T-helper 2 cell (primary cell): ENCODE measurements around the gene MYEOV.

Experiments used
- DNase-seq, 5 experiments: peaks; one replicate each; pipeline versions ENCODE4 v3.0.0 to v3.0.0-alpha.2; 2012 to 2022
- total RNA-seq, 2 donors: gene quantifications; one replicate each; lab custom pipeline; 2026; lab: John Stamatoyannopoulos, UW

Gene MYEOV
- total RNA-seq, result 0.47 to 2.2 reads per million in 2 donors

DNA sequence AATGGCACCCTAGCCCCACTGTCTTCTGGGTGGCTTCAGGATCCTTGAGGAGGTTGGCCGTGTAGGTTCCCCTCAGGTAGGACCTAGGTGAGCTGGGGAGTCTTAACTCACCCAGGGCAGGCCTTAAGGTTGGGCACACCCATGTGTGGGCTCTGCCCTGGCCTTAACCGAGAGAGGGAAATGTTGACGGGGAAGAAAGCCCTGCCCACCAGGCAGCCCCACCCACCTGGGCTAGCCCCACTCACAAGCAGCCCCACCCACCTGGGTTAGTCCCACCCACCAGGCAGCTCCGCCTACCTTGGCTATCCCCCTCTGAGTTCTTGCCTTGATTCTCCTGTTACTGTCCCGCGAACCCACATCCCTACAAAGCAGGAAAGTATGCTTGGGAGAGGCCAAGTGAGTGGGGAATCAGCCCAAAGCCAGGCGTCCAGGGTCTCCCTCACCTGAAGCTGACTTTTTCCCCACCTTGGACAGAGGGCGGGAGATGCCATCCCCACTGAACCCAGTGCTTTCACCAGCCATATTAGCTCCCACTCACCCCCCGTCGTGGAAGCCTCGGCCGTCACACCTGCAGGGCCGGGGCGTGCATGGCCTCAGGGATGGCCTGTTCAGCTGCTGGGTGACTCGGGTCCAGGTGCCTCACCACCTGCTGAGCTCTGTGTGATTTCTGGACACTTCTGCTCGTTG is at the start of gene MYEOV:
Gene MYEOV (plus strand): TSS at position 337 of the 687 bp plus-strand sequence. CDS start 1,200 bp downstream, outside the sequence.
- peak in 3 of 5 experiments; percentile 13 to 33 (median 26) for DNase-seq

GRCh38 chr11:69244266-69244665 is 49.7 kb upstream of the MYEOV start:
- DNase-seq, result no peak

GRCh38 chr11:69245041-69245440 is 48.9 kb upstream of the MYEOV start:
- no peak for DNase-seq

DNA sequence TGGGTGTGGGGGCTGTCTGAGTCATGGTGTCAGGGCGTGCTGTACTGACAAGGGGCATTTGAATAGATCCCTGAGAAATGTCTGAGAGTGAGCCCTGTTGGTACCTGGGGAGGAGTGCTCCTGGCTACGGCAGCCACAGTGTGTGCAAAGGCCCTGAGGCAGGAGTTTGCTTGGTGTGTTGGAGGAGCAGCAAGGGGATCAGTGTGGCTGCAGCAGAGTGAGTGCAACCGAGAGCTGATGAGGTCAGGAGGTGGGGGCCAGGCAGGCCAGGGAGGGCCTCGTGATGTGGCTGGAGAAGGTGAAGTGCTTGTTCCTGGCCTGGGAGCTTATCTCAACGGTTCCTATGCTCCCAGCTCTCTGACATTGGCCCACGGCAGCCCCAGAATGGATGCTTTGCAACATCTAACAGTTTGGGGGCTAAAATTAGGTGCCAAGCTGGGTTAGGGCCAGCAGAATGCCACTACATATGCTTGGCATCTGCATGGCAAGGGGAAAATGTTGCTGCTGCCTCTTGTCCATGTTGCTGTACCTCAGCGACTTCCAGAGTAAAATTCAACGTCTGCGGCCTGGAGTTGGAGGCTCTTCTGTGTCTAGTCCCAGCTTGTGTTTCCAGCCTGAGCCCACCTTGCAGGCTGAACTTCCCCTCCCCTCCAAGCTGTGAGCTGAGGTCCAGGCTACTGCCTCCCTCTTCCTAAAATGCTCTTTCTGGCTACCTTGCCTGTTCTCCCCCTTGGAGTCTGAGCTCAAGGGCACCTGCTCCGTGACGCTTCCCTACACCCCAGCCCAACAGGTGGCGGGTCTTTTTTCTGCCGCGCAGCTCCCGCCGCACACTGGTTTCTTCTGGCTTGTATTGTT is 48.2 kb upstream of the MYEOV start:
- DNase-seq, result no peak

- DNase-seq, result no peak
Measured at GRCh38 chr11:69249311-69250185, 44.4 kb upstream of the MYEOV start.

DNA sequence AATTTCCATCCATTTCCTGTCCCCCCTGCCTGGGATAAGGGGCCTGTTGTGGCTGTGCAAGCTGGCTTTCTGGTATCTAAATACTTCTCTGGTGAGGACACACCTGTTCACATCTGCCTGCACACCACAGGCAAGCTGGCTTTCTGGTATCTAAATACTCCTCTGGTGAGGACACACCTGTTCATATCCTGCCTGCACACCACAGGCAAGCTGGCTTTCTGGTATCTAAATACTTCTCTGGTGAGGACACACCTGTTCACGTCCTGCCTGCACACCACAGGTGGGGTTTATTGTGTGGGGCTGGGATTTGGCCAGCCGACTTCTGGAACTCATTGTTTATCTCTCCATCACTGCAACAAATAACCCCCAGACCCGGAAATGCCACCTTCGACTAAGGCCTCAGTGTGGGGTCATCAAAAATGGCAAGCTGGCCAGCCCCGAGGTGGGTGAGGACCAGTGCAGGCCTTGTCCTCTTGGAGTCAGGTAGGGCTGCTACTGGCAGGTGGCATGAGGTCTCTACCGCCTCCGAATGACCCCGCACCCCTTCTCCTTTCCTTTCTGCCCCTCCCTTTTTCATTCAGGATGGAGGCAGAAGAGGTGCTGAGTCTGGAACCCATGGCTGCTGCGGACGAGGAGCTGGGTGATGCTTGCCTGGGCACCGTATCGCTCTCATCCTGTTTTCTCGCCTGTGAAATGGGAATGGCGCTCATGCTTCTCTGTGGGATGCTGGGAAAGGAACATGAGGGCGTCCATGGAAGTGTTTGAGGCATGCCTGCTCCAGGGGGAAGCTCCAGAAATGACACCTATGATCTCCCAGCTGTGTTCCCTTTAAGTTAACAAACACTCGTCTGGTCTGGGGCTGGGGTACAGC is 43.5 kb upstream of the MYEOV start:
- DNase-seq, result no peak

GRCh38 chr11:69251057-69251393 is 42.9 kb upstream of the MYEOV start:
- no peak for DNase-seq

DNA sequence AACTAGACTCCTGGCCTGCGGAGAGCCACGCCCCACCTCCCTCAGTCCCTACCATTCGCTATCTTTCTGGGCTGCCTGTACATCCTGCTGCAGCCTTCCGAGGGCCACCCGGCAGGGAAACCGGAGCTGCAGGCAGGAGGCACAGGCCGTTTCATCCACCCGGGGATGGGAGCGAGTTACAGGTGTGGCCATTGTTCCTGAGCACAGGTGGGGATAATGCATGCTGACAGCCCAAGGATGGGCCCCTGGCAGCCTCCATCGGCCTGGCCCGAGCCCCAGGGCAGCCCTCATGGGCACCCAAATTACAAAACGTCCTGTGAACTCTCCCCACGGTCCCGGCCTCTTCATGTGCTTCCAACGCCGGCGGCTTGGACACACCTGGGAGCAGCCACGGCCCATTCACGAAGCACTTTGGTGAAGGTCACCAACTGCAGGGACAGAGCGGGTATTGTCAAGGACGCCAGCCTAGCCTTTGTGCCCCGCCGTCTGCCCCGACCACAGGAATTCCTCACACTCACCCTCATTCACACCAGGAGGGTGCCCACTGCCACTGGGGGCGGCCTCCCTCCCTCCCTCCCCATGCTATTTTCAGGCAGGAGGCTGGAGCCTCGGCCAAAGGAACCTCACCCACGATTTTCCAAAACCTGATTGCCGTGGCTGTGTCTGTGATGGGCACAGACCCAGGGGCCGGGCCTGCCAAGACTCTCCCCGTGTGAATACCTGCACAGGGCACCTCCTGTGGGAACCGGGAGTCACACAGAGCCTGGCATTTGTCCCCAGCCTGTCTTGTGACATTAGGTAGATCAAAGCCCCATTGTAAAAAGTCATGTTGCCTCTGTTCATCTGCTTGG is 42.1 kb upstream of the MYEOV start:
- no peak for DNase-seq

DNA sequence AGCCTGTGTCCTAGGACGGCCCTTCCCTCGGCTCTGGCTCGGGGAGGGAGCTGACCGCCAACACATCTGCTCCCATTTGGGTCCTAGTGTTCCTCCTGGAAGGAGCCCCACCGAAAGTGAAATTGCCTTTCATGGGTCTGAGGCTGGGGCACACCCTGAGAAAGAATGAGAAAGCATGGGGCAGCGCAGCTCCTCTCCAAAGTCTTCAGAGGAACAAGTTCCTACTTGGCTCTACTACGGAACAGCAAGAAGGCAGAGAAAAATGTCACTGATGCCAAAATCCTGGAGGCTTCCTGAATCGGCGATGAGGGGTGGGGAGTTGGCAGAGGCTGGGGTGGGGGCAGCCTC is 41.5 kb upstream of the MYEOV start:
- DNase-seq, result no peak

DNA sequence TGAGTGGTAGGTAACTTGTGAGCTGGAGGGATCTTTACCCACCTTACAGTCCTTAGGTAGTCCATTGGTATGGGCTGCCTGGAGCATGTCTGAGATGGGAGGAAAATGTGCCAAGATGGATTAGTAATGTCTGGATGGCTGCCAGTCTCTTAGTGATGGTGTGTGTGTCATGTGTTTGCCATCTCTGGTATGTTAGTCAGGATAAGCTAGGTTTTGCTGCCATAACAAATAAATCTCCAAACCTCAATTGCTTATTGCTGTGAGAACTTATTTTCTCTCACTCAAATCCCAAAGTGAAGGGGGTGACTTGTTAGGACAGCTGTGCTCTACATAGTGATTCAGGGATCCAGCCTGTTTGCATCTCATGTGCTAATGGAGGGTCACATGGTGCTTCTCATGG is 40.9 kb upstream of the MYEOV start:
- DNase-seq, result no peak

GRCh38 chr11:69257134-69257533 is 36.8 kb upstream of the MYEOV start:
- no peak for DNase-seq

DNA sequence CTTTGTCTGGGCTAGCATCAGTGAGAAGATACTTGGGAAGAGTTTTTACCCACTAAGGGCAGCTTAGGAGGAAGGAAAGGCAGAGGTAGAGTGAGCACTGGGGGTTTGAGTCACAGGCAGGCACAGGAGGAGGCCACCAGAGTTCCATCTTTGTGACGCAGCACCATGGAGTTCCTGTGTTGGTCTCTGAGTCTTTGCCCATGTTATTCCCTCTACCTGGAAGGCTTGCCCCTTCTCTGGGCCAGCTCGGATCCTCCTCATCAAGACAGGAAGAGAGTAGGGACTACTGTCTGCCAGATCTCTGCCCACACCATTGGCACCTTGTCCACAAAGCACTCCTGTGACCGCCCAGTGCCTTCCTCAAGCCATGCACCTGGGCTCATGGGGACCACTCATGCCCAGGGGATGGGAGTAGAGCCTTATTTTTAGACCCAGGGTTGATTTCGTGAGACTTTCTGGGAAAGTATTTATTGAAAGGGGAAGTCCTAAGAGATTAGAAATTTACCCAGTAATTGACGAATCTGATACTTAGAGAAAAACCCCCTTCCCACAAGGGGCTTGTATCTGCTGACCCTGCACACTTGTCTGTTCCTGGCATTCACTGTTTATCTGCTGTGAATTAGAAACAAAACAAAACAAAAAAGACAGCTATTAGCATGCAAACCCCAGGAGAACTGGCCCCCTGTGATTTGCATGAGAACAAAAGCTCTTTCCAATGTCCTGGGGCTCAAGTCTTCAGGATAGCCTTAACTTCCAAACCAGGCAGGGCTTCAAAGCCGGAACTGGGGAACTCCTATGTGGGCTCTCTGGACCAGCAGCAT is 35.9 kb upstream of the MYEOV start:
- DNase-seq, result no peak

- DNase-seq, result no peak
Measured at GRCh38 chr11:69259096-69259495, 34.9 kb upstream of the MYEOV start.

GRCh38 chr11:69260622-69261021 is 33.3 kb upstream of the MYEOV start:
- DNase-seq, result no peak

- DNase-seq, result no peak
Measured at GRCh38 chr11:69261116-69261515, 32.8 kb upstream of the MYEOV start.

DNA sequence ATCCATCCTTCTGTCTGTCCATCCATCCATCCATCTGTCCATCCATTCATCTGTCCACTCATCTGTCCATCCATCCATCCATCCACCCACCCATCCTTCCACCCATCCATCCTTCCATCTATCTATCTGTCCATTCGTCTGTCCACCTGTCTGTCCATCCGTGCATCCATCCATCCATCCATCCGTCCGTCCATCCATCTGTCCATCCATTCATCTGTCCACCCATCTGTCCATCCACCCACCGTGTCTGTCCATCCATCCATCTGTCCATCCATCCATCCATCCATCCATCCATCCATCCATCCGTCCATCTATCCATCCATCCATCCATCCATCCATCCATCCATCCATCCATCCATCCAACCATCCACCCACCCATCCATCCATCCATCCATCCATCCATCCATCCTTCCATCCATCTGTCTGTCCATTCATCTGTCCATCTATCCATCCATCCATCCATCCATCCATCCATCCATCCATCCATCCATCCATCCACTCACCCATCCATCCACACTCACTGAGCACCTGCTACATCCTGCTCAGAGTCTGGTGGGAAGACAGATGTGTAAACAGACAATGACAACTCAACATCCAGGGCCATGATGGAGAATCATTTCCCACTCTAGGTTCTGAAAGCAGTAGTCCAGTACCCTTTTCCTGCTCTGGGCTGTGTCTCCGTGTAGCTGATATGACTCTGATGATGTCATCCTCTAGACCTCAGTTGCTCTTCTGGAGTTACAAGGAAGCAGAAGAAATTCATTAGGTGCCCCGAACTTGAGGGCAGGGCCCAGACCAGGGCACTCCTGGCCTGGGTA is 30.8 kb upstream of the MYEOV start:
- DNase-seq, result no peak

GRCh38 chr11:69263736-69264052 is 30.3 kb upstream of the MYEOV start:
- no peak for DNase-seq

GRCh38 chr11:69264486-69264885 is 29.5 kb upstream of the MYEOV start:
- DNase-seq, result no peak

DNA sequence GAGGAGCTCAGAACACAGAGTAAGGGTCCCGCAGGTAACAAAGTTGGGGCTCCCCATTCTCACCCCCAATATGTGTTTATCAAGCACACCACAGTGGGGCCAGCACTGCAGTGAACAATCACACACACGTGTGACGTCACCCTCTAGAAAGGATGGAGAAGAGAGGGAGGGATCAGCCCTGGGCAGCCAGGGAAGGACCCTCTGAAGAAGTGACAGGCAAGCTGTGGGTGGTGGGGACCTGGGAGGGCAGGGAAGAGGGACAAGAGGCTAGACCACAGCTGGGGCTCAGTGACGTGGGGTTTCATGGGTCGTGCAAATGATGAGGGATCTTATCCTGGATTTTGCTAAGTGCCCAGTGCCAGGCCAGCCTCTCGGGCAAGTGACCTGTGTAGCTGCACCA is 28.7 kb upstream of the MYEOV start:
- DNase-seq, result no peak
